Measurements from ENCODE around the gene ERFL. TPM values are rescaled to one million over a fixed set of nuclear protein-coding genes. Genes with fewer than 3 reads are reported as not detected.

The ERFL gene
- total RNA-seq, 2 experiments from 2014 or later, result 1.6 to 6.8 TPM

GRCh38 chr19:41918653-41919244 is 9.5 kb downstream of the ERFL start:
- H3K79me2 ChIP-seq (ENCODE audit: insufficient read depth, low read depth, low read length), result no peaks in the 10 kb centered on the region
- DNase-seq (ENCODE audit: low spot score), result no peak
- no peaks in the 10 kb centered on the region for H4K20me1 ChIP-seq (ENCODE audit: insufficient read depth, low read length)
- H3K36me3 ChIP-seq (ENCODE audit: insufficient read depth, low read length), result no peaks in the 10 kb centered on the region
- no TSS peak for BruUV-seq (replicated peaks)
- no peaks in the 10 kb centered on the region for H3K9me2 ChIP-seq (ENCODE audit: insufficient read depth, low read length)
- no peak overlapping the region for H3K27ac ChIP-seq (ENCODE audit: low read depth, low read length, poor library complexity, severe bottlenecking)
- H3K4me2 ChIP-seq (ENCODE audit: low read length), result no peak overlapping the region
- no peak overlapping the region for H2AFZ ChIP-seq (ENCODE audit: low read length)
- H3K9me3 ChIP-seq (ENCODE audit: low read length), result no peaks in the 10 kb centered on the region
- peaks cover 15% of the 10 kb centered on the region for H3K4me1 ChIP-seq (ENCODE audit: insufficient read depth, low read length, poor library complexity, severe bottlenecking)
- intact Hi-C loops (cut with micrococcal nuclease; ENCODE audit: unreplicated experiment), result no loop called here
- H3K4me3 ChIP-seq (ENCODE audit: low read depth, low read length, poor library complexity, severe bottlenecking), result no peak overlapping the region
- CTCF ChIA-PET (ENCODE audit: unreplicated experiment), result no interaction called here
- POLR2A ChIA-PET, result no interaction called here
- TF ChIP-seq, protein P1, sequence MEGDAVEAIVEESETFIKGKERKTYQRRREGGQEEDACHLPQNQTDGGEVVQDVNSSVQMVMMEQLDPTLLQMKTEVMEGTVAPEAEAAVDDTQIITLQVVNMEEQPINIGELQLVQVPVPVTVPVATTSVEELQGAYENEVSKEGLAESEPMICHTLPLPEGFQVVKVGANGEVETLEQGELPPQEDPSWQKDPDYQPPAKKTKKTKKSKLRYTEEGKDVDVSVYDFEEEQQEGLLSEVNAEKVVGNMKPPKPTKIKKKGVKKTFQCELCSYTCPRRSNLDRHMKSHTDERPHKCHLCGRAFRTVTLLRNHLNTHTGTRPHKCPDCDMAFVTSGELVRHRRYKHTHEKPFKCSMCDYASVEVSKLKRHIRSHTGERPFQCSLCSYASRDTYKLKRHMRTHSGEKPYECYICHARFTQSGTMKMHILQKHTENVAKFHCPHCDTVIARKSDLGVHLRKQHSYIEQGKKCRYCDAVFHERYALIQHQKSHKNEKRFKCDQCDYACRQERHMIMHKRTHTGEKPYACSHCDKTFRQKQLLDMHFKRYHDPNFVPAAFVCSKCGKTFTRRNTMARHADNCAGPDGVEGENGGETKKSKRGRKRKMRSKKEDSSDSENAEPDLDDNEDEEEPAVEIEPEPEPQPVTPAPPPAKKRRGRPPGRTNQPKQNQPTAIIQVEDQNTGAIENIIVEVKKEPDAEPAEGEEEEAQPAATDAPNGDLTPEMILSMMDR (conservative IDR thresholded peaks at IDR 0.05; ENCODE audit: low read length), result no peak
- no peak for TF ChIP-seq EZH2phosphoT487 (IDR thresholded peaks at IDR 0.05; ENCODE audit: borderline replicate concordance, low read depth, low read length)

DNA sequence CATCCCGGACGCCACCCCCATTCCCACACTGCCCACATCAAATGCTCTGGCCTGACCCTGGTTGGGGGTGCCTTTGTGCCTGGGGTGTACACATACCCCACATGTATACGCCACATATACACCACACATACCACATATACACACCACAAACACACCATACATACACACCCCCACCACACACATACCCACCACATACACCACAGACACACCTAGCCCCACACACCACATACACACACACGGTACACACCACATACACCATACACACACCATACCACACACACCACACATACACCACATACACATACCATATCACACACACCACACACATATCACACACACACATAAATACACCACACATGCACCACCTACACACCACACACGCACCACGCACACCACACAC is 10.2 kb downstream of the ERFL start:
- POLR2A ChIA-PET, result no interaction called here
- no peaks in the 10 kb centered on the region for H4K20me1 ChIP-seq (ENCODE audit: insufficient read depth, low read length)
- DNase-seq (ENCODE audit: low spot score), result no peak

DNA sequence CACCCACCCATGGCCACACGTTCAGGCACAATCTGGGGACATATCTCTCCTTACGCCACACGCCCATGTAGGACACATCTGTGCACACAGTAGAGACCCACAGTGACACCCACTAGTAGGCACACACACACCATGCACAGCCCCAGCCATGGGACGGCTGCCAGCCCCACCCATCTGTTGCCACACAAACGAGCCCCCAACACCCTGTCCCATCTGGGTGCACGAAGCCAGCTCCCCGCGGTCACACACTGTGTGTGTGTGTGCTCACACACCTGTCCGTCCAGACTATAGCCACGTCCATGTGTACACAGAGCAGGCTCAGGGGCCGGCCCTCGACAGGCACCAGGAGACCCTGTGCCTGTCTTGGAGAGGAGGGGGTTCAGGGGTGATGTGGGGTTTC is 10.6 kb downstream of the ERFL start:
- intact Hi-C loops (cut with micrococcal nuclease; ENCODE audit: unreplicated experiment), result no loop called here
- H3K4me1 ChIP-seq (ENCODE audit: insufficient read depth, low read length, poor library complexity, severe bottlenecking), result peaks cover 8% of the 10 kb centered on the region
- H4K20me1 ChIP-seq (ENCODE audit: insufficient read depth, low read length), result no peaks in the 10 kb centered on the region
- H3K4me3 ChIP-seq (ENCODE audit: low read depth, low read length, poor library complexity, severe bottlenecking), result no peak overlapping the region
- POLR2A ChIA-PET, result no interaction called here
- no peak overlapping the region for H2AFZ ChIP-seq (ENCODE audit: low read length)
- no peak for DNase-seq (ENCODE audit: low spot score)
- BruUV-seq (replicated peaks), result no TSS peak
- no peak overlapping the region for H3K4me2 ChIP-seq (ENCODE audit: low read length)
- CTCF ChIA-PET (ENCODE audit: unreplicated experiment), result no interaction called here
- H3K36me3 ChIP-seq (ENCODE audit: insufficient read depth, low read length), result no peaks in the 10 kb centered on the region
- H3K79me2 ChIP-seq (ENCODE audit: insufficient read depth, low read depth, low read length), result no peaks in the 10 kb centered on the region
- no peak for TF ChIP-seq EZH2phosphoT487 (IDR thresholded peaks at IDR 0.05; ENCODE audit: borderline replicate concordance, low read depth, low read length)
- TF ChIP-seq, protein P1 (conservative IDR thresholded peaks at IDR 0.05; ENCODE audit: low read length), result no peak
- no peaks in the 10 kb centered on the region for H3K9me2 ChIP-seq (ENCODE audit: insufficient read depth, low read length)
- H3K9me3 ChIP-seq (ENCODE audit: low read length), result no peaks in the 10 kb centered on the region
- no peak overlapping the region for H3K27ac ChIP-seq (ENCODE audit: low read depth, low read length, poor library complexity, severe bottlenecking)

More for the DNA sequence above, 10.2 kb downstream of the ERFL start:
- intact Hi-C loops (cut with micrococcal nuclease; ENCODE audit: unreplicated experiment), result no loop called here
- no TSS peak for BruUV-seq (replicated peaks)
- Histone ChIP-seq H3K4me2 (ENCODE audit: low read length) (no peak overlapping the region), H3K4me3 (ENCODE audit: low read depth, low read length, poor library complexity, severe bottlenecking) (no peak overlapping the region), H2AFZ (ENCODE audit: low read length) (no peak overlapping the region), H3K9me2 (ENCODE audit: insufficient read depth, low read length) (no peaks in the 10 kb centered on the region), H3K36me3 (ENCODE audit: insufficient read depth, low read length) (no peaks in the 10 kb centered on the region), H3K4me1 (ENCODE audit: insufficient read depth, low read length, poor library complexity, severe bottlenecking) (peaks cover 10% of the 10 kb centered on the region), H3K27ac (ENCODE audit: low read depth, low read length, poor library complexity, severe bottlenecking) (no peak overlapping the region), H3K79me2 (ENCODE audit: insufficient read depth, low read depth, low read length) (no peaks in the 10 kb centered on the region), H3K9me3 (ENCODE audit: low read length) (no peaks in the 10 kb centered on the region)
- CTCF ChIA-PET (ENCODE audit: unreplicated experiment), result no interaction called here
- TF ChIP-seq EZH2phosphoT487 (IDR thresholded peaks at IDR 0.05; ENCODE audit: borderline replicate concordance, low read depth, low read length), result no peak
- TF ChIP-seq, protein P1 (conservative IDR thresholded peaks at IDR 0.05; ENCODE audit: low read length), result no peak

Measured in OCI-LY7 (cell line).